Measurements from ENCODE around the gene PSMC1.
"Not testable (repeated sequence)": the region's sequence is repeated elsewhere in the genome, so short reads cannot be mapped to it uniquely, and the experiment has no call there.

Gene PSMC1

GRCh38 chr14:90256354-90257131 lies at the start of gene PSMC1:
PSMC1 (plus strand) TSS chr14:90256553; CDS start chr14:90256598, 45 bp downstream.
- DNase-seq: peak; percentile 94

GRCh38 chr14:90213099-90213748 lies 43.1 kb upstream of the PSMC1 start:
- no peak for DNase-seq

- no peak for DNase-seq
Observed at GRCh38 chr14:90228478-90228877, 27.9 kb upstream of the PSMC1 start.

- DNase-seq: not testable (repeated sequence)
Observed at GRCh38 chr14:90229942-90230341, 26.4 kb upstream of the PSMC1 start.

GRCh38 chr14:90235179-90235976 lies 21.0 kb upstream of the PSMC1 start:
- DNase-seq: peak; percentile 73

GRCh38 chr14:90239139-90239538 lies 17.2 kb upstream of the PSMC1 start:
- DNase-seq: no peak

GRCh38 chr14:90242444-90242843 lies 13.9 kb upstream of the PSMC1 start:
- DNase-seq: no peak

- no peak for DNase-seq
Observed at GRCh38 chr14:90246936-90247335, 9.4 kb upstream of the PSMC1 start.

- DNase-seq: not testable (repeated sequence)
Observed at GRCh38 chr14:90247441-90247840, 8.9 kb upstream of the PSMC1 start.

GRCh38 chr14:90248594-90248993 lies 7.8 kb upstream of the PSMC1 start:
- no peak for DNase-seq

GRCh38 chr14:90253826-90254225 lies 2.5 kb upstream of the PSMC1 start:
- DNase-seq: no peak

- no peak for DNase-seq
Observed at GRCh38 chr14:90255871-90256270, 482 bp upstream of the PSMC1 start.

GRCh38 chr14:90263748-90264449 lies 7.5 kb downstream of the PSMC1 start:
- no peak for DNase-seq

- DNase-seq: no peak
Observed at GRCh38 chr14:90266441-90267154, 10.2 kb downstream of the PSMC1 start.

GRCh38 chr14:90268420-90268819 lies 12.1 kb downstream of the PSMC1 start:
- DNase-seq: no peak

- DNase-seq: no peak
Observed at GRCh38 chr14:90272523-90272922, 16.2 kb downstream of the PSMC1 start.

GRCh38 chr14:90273532-90273931 lies 17.2 kb downstream of the PSMC1 start:
- DNase-seq: no peak

- no peak for DNase-seq
Observed at GRCh38 chr14:90274019-90274418, 17.7 kb downstream of the PSMC1 start.

GRCh38 chr14:90274808-90275457 lies 18.6 kb downstream of the PSMC1 start:
- DNase-seq: no peak

- no peak for DNase-seq
Observed at GRCh38 chr14:90275458-90275814, 19.1 kb downstream of the PSMC1 start.

- no peak for DNase-seq
Observed at GRCh38 chr14:90275820-90276219, 19.5 kb downstream of the PSMC1 start.
